Keratinocyte (primary cell): ENCODE measurements around the gene KCNMA1. TPM values are rescaled to one million over a fixed set of nuclear protein-coding genes. Genes with fewer than 3 reads are reported as not detected.

Experiments used
- DNase-seq: peaks from one replicate; pipeline ENCODE4 v3.0.0-alpha.2; 2011; ENCODE audit warnings: low read depth, missing footprints, low spot score
- FAIRE-seq: peaks from 2 replicates; lab custom pipeline; 2011; peaks lifted over from hg19 to GRCh38; lab: Jason Lieb, UNC
- H2AFZ ChIP-seq: 2 replicates; pipeline ENCODE4 v1.6.0; 2012; ENCODE audit warnings: low read length, control low read depth, inconsistent platforms; ENCODE audit not compliant: control insufficient read depth
- H3K27ac ChIP-seq: 2 replicates; pipeline ENCODE4 v1.5.1; 2011; ENCODE audit warnings: low read length; ENCODE audit not compliant: control insufficient read depth, insufficient read depth
- H3K27me3 ChIP-seq: 3 replicates; pipeline ENCODE4 v1.6.0; 2011; ENCODE audit warnings: low read length; ENCODE audit not compliant: control insufficient read depth, insufficient read depth; ENCODE audit errors: extremely low read depth
- H3K36me3 ChIP-seq, 2 experiments: 2 replicates in 1 of 2; 3 replicates in 1 of 2; pipeline ENCODE4 v1.5.1; 2011; ENCODE audit warnings: low read length in 2 of 2, mild to moderate bottlenecking in 1 of 2; ENCODE audit not compliant: control insufficient read depth in 2 of 2, insufficient read depth in 2 of 2; ENCODE audit errors: extremely low read depth in 1 of 2
- H3K4me1 ChIP-seq: 3 replicates; pipeline ENCODE4 v1.5.1; 2011; ENCODE audit warnings: low read length; ENCODE audit not compliant: control insufficient read depth, insufficient read depth; ENCODE audit errors: extremely low read depth
- H3K4me2 ChIP-seq: 3 replicates; pipeline ENCODE4 v1.6.0; 2011; ENCODE audit warnings: low read depth, low read length; ENCODE audit not compliant: control insufficient read depth, insufficient read depth; ENCODE audit errors: extremely low read depth
- H3K4me3 ChIP-seq, 3 experiments: fragments of 200-600 bp in 1 of 3; sonication (generic) in 1 of 3; 2 replicates in 2 of 3; 3 replicates in 1 of 3; pipeline ENCODE4 v1.5.1; 2011 to 2016; ENCODE audit warnings: low read length in 3 of 3, mild to moderate bottlenecking in 3 of 3, control low read depth in 2 of 3, inconsistent platforms in 1 of 3, low read depth in 1 of 3, mixed read lengths in 1 of 3, mixed run types in 1 of 3, moderate library complexity in 1 of 3; ENCODE audit not compliant: control insufficient read depth in 2 of 3, insufficient read depth in 2 of 3; ENCODE audit errors: extremely low read depth in 1 of 3
- H3K79me2 ChIP-seq: 2 replicates; pipeline ENCODE4 v1.6.0; 2012; ENCODE audit warnings: low read length; ENCODE audit not compliant: control insufficient read depth, insufficient read depth
- H3K9ac ChIP-seq: 3 replicates; pipeline ENCODE4 v1.6.0; 2011; ENCODE audit warnings: low read length; ENCODE audit not compliant: control insufficient read depth, insufficient read depth; ENCODE audit errors: extremely low read depth
- H3K9me1 ChIP-seq: 3 replicates; pipeline ENCODE4 v1.6.0; 2011; ENCODE audit warnings: low read length; ENCODE audit not compliant: control insufficient read depth, insufficient read depth; ENCODE audit errors: extremely low read depth
- H3K9me3 ChIP-seq: 2 replicates; pipeline ENCODE4 v1.5.1; 2012; ENCODE audit warnings: low read depth, low read length; ENCODE audit not compliant: control insufficient read depth
- H4K20me1 ChIP-seq: 3 replicates; pipeline ENCODE4 v1.6.0; 2011; ENCODE audit warnings: low read length; ENCODE audit not compliant: control insufficient read depth, insufficient read depth; ENCODE audit errors: extremely low read depth
- EZH2 ChIP-seq: IDR thresholded peaks from one replicate; pipeline ENCODE4 v1.6.1; 2012; ENCODE audit warnings: inconsistent platforms, mild to moderate bottlenecking, low read length, moderate library complexity
- dilution Hi-C: fragments of 300-500 bp; cut with MboI; formaldehyde crosslinking; loops from one replicate; pipeline ENCODE4 v1.7.0; 2020; ENCODE audit warnings: low sequenced_read_pairs; ENCODE audit not compliant: extremely low pct_ligation_motif_present
- polyA plus RNA-seq, 5 experiments: library from polyadenylated mRNA; depleted of rRNA in 3 of 5; stranded (reverse) in 3 of 5; stranded (forward) in 1 of 5; unstranded in 1 of 5; fragments of >200 nt; gene quantifications; 1 replicate in 1 of 5; 2 replicates in 3 of 5; 3 replicates in 1 of 5; pipeline versions ENCODE4 v1.2.1 to v1.2.3, GENCODE V29; 2011 to 2012; ENCODE audit warnings: missing spikeins in 2 of 5, low read depth in 1 of 5, low replicate concordance in 1 of 5
- TF ChIP-seq, protein P1 (sequence below), 3 experiments: IDR thresholded peaks in 1 of 3; conservative IDR thresholded peaks in 1 of 3; optimal IDR thresholded peaks in 1 of 3; 2 replicates in 2 of 3; 3 replicates in 1 of 3; pipeline versions ENCODE3 to v1.5.1; 2011; ENCODE audit warnings: low read length in 3 of 3, mild to moderate bottlenecking in 3 of 3, moderate library complexity in 2 of 3, control low read depth in 1 of 3, inconsistent platforms in 1 of 3; ENCODE audit not compliant: insufficient read depth in 2 of 3; ENCODE audit errors: extremely low read depth in 1 of 3

The KCNMA1 gene
- polyA plus RNA-seq, 1 donor (not counting 4 experiments of a cell fraction or from before 2014, with no cell fraction given), result 6.3 TPM

DNA sequence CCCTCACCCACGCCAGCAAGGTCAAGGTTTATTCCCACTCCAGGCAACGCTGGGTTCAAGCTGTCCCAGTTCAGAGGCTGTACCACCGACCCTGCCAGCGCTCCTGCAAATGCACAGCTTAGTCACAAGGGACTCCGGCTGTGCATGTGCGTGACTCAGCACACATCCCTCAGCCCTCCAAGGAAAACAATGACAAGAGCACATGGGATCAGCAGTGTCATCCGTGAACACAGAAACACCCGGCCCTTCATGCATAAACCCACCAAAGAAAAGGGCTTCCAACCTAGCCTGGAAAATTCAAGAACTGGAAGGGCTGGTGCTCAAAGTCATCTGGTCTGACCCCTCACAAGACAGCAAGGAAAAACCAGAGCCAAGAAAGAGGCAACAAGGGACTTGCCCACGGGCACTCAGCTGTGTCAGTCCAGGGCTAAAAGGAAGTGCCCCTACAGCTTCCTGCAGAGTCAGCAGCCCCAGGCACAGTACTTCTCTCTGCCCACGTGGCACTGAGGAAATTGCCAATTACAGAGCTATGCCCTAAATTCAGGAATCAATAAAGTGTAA lies 106.1 kb downstream of the KCNMA1 start:
- TF ChIP-seq, protein P1, sequence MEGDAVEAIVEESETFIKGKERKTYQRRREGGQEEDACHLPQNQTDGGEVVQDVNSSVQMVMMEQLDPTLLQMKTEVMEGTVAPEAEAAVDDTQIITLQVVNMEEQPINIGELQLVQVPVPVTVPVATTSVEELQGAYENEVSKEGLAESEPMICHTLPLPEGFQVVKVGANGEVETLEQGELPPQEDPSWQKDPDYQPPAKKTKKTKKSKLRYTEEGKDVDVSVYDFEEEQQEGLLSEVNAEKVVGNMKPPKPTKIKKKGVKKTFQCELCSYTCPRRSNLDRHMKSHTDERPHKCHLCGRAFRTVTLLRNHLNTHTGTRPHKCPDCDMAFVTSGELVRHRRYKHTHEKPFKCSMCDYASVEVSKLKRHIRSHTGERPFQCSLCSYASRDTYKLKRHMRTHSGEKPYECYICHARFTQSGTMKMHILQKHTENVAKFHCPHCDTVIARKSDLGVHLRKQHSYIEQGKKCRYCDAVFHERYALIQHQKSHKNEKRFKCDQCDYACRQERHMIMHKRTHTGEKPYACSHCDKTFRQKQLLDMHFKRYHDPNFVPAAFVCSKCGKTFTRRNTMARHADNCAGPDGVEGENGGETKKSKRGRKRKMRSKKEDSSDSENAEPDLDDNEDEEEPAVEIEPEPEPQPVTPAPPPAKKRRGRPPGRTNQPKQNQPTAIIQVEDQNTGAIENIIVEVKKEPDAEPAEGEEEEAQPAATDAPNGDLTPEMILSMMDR (optimal IDR thresholded peaks at IDR 0.05 in 1 of 3, IDR thresholded peaks at IDR 0.05 in 1 of 3, conservative IDR thresholded peaks at IDR 0.05 in 1 of 3; ENCODE audit: extremely low read depth in 1 of 3, insufficient read depth in 2 of 3, low read length in 3 of 3), result no peak
- no peak for TF ChIP-seq EZH2
- peak overlapping the region; percentile 39 for H3K9ac ChIP-seq
- H2AFZ ChIP-seq, result peak overlapping the region; percentile 53
- peak overlapping the region; percentile 74 for H3K27ac ChIP-seq
- FAIRE-seq (peak; percentile 87), DNase-seq (peak; percentile 50)
- peaks cover 23% of the 10 kb centered on the region for H3K4me1 ChIP-seq
- peak overlapping the region in 1 of 3 experiments; percentile 6 for H3K4me3 ChIP-seq
- no peaks in the 10 kb centered on the region for H4K20me1 ChIP-seq
- no peaks in the 10 kb centered on the region for H3K36me3 ChIP-seq
- H3K79me2 ChIP-seq, result no peaks in the 10 kb centered on the region
- H3K4me2 ChIP-seq, result peak overlapping the region; percentile 54
- H3K9me1 ChIP-seq, result no peaks in the 10 kb centered on the region
- dilution Hi-C loops, result no loop called here
- H3K27me3 ChIP-seq, result no peaks in the 10 kb centered on the region
- H3K9me3 ChIP-seq, result no peaks in the 10 kb centered on the region

DNA sequence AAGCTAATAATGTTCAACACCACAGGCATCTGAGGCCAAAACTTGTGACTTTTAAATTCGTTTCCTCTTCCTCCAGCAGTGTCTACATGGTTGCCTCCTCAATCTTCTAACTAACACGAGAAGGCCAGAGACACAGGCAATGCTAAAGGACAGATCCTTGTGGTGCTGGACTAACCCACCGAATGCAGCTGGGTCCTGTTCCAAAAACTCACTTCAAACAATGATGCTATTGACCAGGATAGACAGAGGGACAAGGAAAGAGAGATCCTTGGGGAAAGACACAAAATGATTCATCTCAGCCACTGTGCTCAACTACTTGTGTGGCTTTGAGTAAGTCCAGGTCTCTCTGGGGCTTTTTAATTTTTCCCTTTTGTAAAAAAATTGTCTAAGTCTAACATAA lies 107.6 kb downstream of the KCNMA1 start:
- peaks cover 26% of the 10 kb centered on the region for H3K4me1 ChIP-seq
- H3K79me2 ChIP-seq, result no peaks in the 10 kb centered on the region
- no peak overlapping the region for H3K4me2 ChIP-seq
- no peaks in the 10 kb centered on the region for H4K20me1 ChIP-seq
- DNase-seq, result no peak
- no peaks in the 10 kb centered on the region for H3K36me3 ChIP-seq
- TF ChIP-seq, protein P1 (optimal IDR thresholded peaks at IDR 0.05 in 1 of 3, IDR thresholded peaks at IDR 0.05 in 1 of 3, conservative IDR thresholded peaks at IDR 0.05 in 1 of 3; ENCODE audit: extremely low read depth in 1 of 3, insufficient read depth in 2 of 3, low read length in 3 of 3), result no peak
- TF ChIP-seq EZH2, result no peak
- no peaks in the 10 kb centered on the region for H3K9me3 ChIP-seq
- H3K4me3 ChIP-seq, result no peak overlapping the region
- no peak overlapping the region for H3K9ac ChIP-seq
- H3K27ac ChIP-seq, result no peak overlapping the region
- dilution Hi-C loops, result no loop called here
- H2AFZ ChIP-seq, result no peak overlapping the region
- H3K9me1 ChIP-seq, result no peaks in the 10 kb centered on the region
- no peak for FAIRE-seq
- no peaks in the 10 kb centered on the region for H3K27me3 ChIP-seq
